ENCODE data around the gene FAM72A. TPM values are rescaled to one million over a fixed set of nuclear protein-coding genes. Genes with fewer than 3 reads are reported as not detected.

FAM72A gene
- polyA plus RNA-seq, 1 donor from 2014 or later: 0.51 TPM

DNA sequence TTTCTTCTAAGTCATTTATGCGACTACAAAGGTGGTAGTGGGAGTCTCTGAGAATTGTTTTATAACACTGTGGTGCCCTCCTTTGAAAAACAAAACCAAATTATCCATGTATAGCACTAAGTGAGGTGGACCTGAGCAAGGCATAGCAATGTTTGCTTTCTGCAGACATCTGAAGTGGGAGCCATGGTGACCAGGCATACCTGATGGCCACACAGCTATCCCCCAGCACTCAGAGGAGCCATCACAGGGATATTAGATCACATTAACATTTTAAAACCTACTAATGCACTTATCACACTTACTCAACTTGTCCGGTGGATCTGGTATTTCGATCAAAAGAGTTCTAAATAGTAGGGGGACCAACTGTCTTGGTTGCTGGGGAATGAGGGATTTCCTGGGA is 60.6 kb downstream of the FAM72A start:
- Mint-ChIP-seq H3K4me3 (no peak overlapping the region), H3K36me3 (no peaks in the 10 kb centered on the region), H3K9me3 (peaks cover 0 to 2% (median 0%) of the 10 kb centered on the region in 3 donors), H3K27ac (no peak overlapping the region), H3K27me3 (peaks cover 26% of the 10 kb centered on the region), H3K4me1 (no peaks in the 10 kb centered on the region)

GRCh38 chr1:206136241-206136640 is 66.4 kb downstream of the FAM72A start:
- Mint-ChIP-seq H3K4me1 (no peaks in the 10 kb centered on the region), H3K4me3 (no peak overlapping the region), H3K27me3 (peaks cover 22% of the 10 kb centered on the region), H3K27ac (no peak overlapping the region), H3K36me3 (no peaks in the 10 kb centered on the region), H3K9me3 (no peaks in the 10 kb centered on the region)

Other genes with a start within 250 kb of the FAM72A start
- gene RAB7B, start 199.4 kb downstream of the FAM72A start, polyA plus RNA-seq: not detected
- gene CTSE, start 178.9 kb downstream of the FAM72A start, polyA plus RNA-seq: not detected
- 2.0 TPM for gene RHEX, start 149.7 kb downstream of the FAM72A start, polyA plus RNA-seq
- gene AVPR1B, start 85.5 kb downstream of the FAM72A start, polyA plus RNA-seq: not detected
- 22.8 TPM for gene SRGAP2, start 702 bp upstream of the FAM72A start, polyA plus RNA-seq

Measured in IgD-negative memory B cell (primary cell).